IMR-90 (cell line): Measurements from ENCODE around the gene EIF5A. TPM values are rescaled to one million over a fixed set of nuclear protein-coding genes. Genes with fewer than 3 reads are reported as not detected.

Experiments
- ATAC-seq: fragments of 200-7000 bp; cut with Tn5 transposase; 2 replicates; pipeline ENCODE4 v1.9.1; 2020; ENCODE audit warnings: low read depth, mild to moderate bottlenecking, moderate library complexity
- BruUV-seq: library from RNA; stranded (reverse); fragments of 400-500 nt; replicated peaks from 2 replicates; lab custom pipeline; 2021; lab: Mats Ljungman, UMichigan
- CTCF ChIA-PET: fragments of 300-600 bp; formaldehyde crosslinking; extraction: SDS; loops from one replicate; lab custom pipeline; 2021; ENCODE audit warnings: antibody characterized with exemption; lab: Yijun Ruan, JAX
- POLR2A ChIA-PET: fragments of 300-600 bp; sonication (Branson Sonifier 250); formaldehyde crosslinking; loops from one replicate; lab custom pipeline; 2022; ENCODE audit warnings: antibody characterized with exemption; ENCODE audit not compliant: unreplicated experiment; lab: Charles Lee
- DNase-seq: peaks from one replicate; pipeline ENCODE4 v3.0.0; 2013
- H2AFZ ChIP-seq: replicated peaks from 2 replicates; pipeline ENCODE3; 2013; ENCODE audit warnings: low read length, mild to moderate bottlenecking; ENCODE audit not compliant: poor library complexity
- H2AK5ac ChIP-seq: 2 replicates; pipeline ENCODE4 v1.6.1; 2013; ENCODE audit warnings: low read depth, low read length, inconsistent platforms
- H2AK9ac ChIP-seq: replicated peaks from 2 replicates; pipeline ENCODE3; 2013; ENCODE audit warnings: mild to moderate bottlenecking, low read depth, low read length, moderate library complexity; ENCODE audit not compliant: poor library complexity
- H2BK120ac ChIP-seq: 2 replicates; pipeline ENCODE4 v1.6.1; 2013; ENCODE audit warnings: low read depth, low read length, inconsistent platforms
- H2BK15ac ChIP-seq: 3 replicates; pipeline ENCODE4 v1.6.1; 2013; ENCODE audit warnings: low read depth, low read length, inconsistent platforms
- H2BK20ac ChIP-seq: 2 replicates; pipeline ENCODE4 v1.6.1; 2013; ENCODE audit warnings: low read depth, mild to moderate bottlenecking, inconsistent platforms, low read length, moderate library complexity
- H2BK5ac ChIP-seq: 2 replicates; pipeline ENCODE4 v1.6.1; 2013; ENCODE audit warnings: mild to moderate bottlenecking, low read depth, low read length, inconsistent platforms; ENCODE audit not compliant: poor library complexity, severe bottlenecking
- H3K14ac ChIP-seq: replicated peaks from 2 replicates; pipeline ENCODE4 v1.6.1; 2013; ENCODE audit warnings: low read depth, low read length, inconsistent platforms
- H3K18ac ChIP-seq: 2 replicates; pipeline ENCODE4 v1.6.1; 2013; ENCODE audit warnings: low read depth, low read length, control low read depth
- H3K23ac ChIP-seq: 2 replicates; pipeline ENCODE4 v1.6.1; 2013; ENCODE audit warnings: low read depth, low read length, inconsistent platforms
- H3K27ac ChIP-seq: 2 replicates; pipeline ENCODE4 v1.5.1; 2013; ENCODE audit warnings: mild to moderate bottlenecking, control low read depth, low read length; ENCODE audit not compliant: insufficient read depth
- H3K27me3 ChIP-seq: 2 replicates; pipeline ENCODE4 v1.6.1; 2013; ENCODE audit warnings: low read length; ENCODE audit not compliant: control insufficient read depth, insufficient read depth
- H3K36me3 ChIP-seq: 2 replicates; pipeline ENCODE4 v1.6.1; 2013; ENCODE audit warnings: low read length, mixed read lengths; ENCODE audit not compliant: control insufficient read depth, insufficient read depth
- H3K4ac ChIP-seq: 2 replicates; pipeline ENCODE4 v1.6.1; 2013; ENCODE audit warnings: low read depth, low read length, inconsistent platforms
- H3K4me1 ChIP-seq: 2 replicates; pipeline ENCODE4 v1.6.1; 2013; ENCODE audit warnings: low read length, mixed read lengths; ENCODE audit not compliant: control insufficient read depth, insufficient read depth
- H3K4me2 ChIP-seq: 2 replicates; pipeline ENCODE4 v1.6.1; 2013; ENCODE audit warnings: low read depth, mild to moderate bottlenecking, control low read depth, low read length, moderate library complexity
- H3K4me3 ChIP-seq: 2 replicates; pipeline ENCODE4 v1.5.1; 2013; ENCODE audit warnings: low read depth, mild to moderate bottlenecking, control low read depth, low read length, moderate library complexity; ENCODE audit not compliant: insufficient read depth
- H3K56ac ChIP-seq: 2 replicates; pipeline ENCODE4 v1.6.1; 2013; ENCODE audit warnings: low read length, inconsistent platforms; ENCODE audit not compliant: insufficient read depth; ENCODE audit errors: extremely low read depth
- H3K79me1 ChIP-seq, 2 experiments: 2 replicates each; pipeline ENCODE4 v1.6.1; 2013; ENCODE audit warnings: low read length in 2 of 2, inconsistent platforms in 1 of 2, low read depth in 1 of 2
- H3K9ac ChIP-seq: 2 replicates; pipeline ENCODE4 v1.6.1; 2013; ENCODE audit warnings: low read depth, low read length, control low read depth
- H3K9me1 ChIP-seq: 2 replicates; pipeline ENCODE4 v1.6.1; 2013; ENCODE audit warnings: low read length, inconsistent platforms; ENCODE audit not compliant: insufficient read depth
- H3K9me3 ChIP-seq: 2 replicates; pipeline ENCODE4 v1.6.1; 2013; ENCODE audit warnings: low read length; ENCODE audit not compliant: control insufficient read depth, insufficient read depth
- H4K20me1 ChIP-seq: 2 replicates; pipeline ENCODE4 v1.6.1; 2013; ENCODE audit warnings: low read length, inconsistent platforms; ENCODE audit not compliant: insufficient read depth
- H4K5ac ChIP-seq: 2 replicates; pipeline ENCODE4 v1.6.1; 2013; ENCODE audit warnings: mild to moderate bottlenecking, low read depth, low read length, control low read depth
- H4K8ac ChIP-seq, 2 experiments: 2 replicates each; pipeline ENCODE4 v1.6.1; 2013; ENCODE audit warnings: low read depth in 2 of 2, low read length in 2 of 2, control low read depth in 1 of 2, inconsistent platforms in 1 of 2
- H4K91ac ChIP-seq: 2 replicates; pipeline ENCODE4 v1.6.1; 2013; ENCODE audit warnings: low read depth, low read length, inconsistent platforms; ENCODE audit not compliant: insufficient read depth
- FOS ChIP-seq: fragments of 150-350 bp; IDR thresholded peaks from 2 replicates; pipeline ENCODE4 v1.6.1; 2016; ENCODE audit warnings: low read depth, low read length
- WGBS, 2 experiments: methylation state at CpG; one replicate each; pipeline versions ENCODE4 v1.1.5 to v1.1.7; 2013; ENCODE audit warnings: missing lambda C conversion rate in 2 of 2; ENCODE audit not compliant: insufficient read length in 1 of 2; ENCODE audit errors: extremely low coverage in 2 of 2; 5-methylcytosine and 5-hydroxymethylcytosine counted together
- dilution Hi-C: fragments of 300-500 bp; cut with HindIII; formaldehyde crosslinking; loops from one replicate; pipeline ENCODE4 v1.14.3; 2018; ENCODE audit warnings: low sequenced_read_pairs; ENCODE audit not compliant: unreplicated experiment
- in situ Hi-C: fragments of 300-500 bp; cut with MboI; formaldehyde crosslinking; loops from 3 replicates; pipeline ENCODE4 v1.14.3; 2019; ENCODE audit warnings: low sequenced_read_pairs, inconsistent platforms, mixed read lengths
- intact Hi-C: fragments of 100-400 bp; cut with micrococcal nuclease; formaldehyde crosslinking; loops from 2 replicates; pipeline ENCODE4 v1.10.0; 2022
- polyA plus RNA-seq, 3 experiments: library from polyadenylated mRNA; depleted of rRNA; stranded (reverse); fragments of >200 nt; gene quantifications; 2 replicates each; pipeline ENCODE4 v1.2.3, GENCODE V29; 2012; ENCODE audit warnings: low replicate concordance in 1 of 3
- total RNA-seq: library from RNA; depleted of rRNA; stranded (reverse); fragments of >200 nt; gene quantifications from 2 replicates; pipeline ENCODE4 v1.2.3, GENCODE V29; 2012

EIF5A gene
- total and polyA plus RNA-seq, 2 of the 4 experiments (the other 2 are of a cell fraction), result 782 to 883 TPM

DNA sequence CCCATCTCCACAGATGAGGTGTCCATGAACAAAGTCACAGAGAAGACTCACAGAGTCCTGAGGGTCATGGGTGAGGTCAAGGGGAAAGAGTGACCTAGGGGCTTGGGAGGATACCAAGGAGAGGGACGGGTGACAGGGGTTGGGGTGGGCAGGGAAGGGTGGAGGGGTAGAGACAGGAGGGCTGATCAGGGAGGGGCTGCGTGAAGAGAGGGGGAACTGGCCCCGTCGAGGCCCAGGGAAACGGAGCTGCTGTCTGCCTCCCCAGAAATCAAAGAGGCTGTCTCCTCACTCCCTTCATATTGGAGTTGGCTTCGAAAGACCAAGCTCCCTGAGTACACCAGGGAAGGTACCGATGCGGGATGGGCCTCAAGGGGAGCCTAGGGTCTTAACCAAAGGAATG lies 48.1 kb downstream of the EIF5A start:
- peaks cover 18% of the 10 kb centered on the region for H4K20me1 ChIP-seq
- intact Hi-C loops, result no loop called here
- peak overlapping the region; percentile 91 for H2AK9ac ChIP-seq
- ChIA-PET CTCF (interaction anchor here (0.6 to 4.1 kb wide), 6 partner anchors 16 to 205 kb away, joined by 3 to 19 read pairs (median 4); partner anchors contain the start of gene SENP3), POLR2A (no interaction called here)
- BruUV-seq, result no TSS peak
- H3K27me3 ChIP-seq, result no peaks in the 10 kb centered on the region
- H4K5ac ChIP-seq, result 0 out of 2 replicates have a peak overlapping the region, but pooled peaks have one; percentile 26
- peaks cover 21% of the 10 kb centered on the region for H3K9me1 ChIP-seq
- H3K9me3 ChIP-seq, result no peaks in the 10 kb centered on the region
- H2AK5ac ChIP-seq, result peak overlapping the region; percentile 53; the same call in 1 of the 2 replicates
- peaks cover 20 to 46% of the 10 kb centered on the region in 2 experiments; a peak in 3 of 4 replicates for H3K79me1 ChIP-seq
- dilution Hi-C loops, result no loop called here
- no peak for ATAC-seq
- no peak overlapping the region for H3K18ac ChIP-seq
- H3K4ac ChIP-seq, result peak overlapping the region; percentile 55
- H4K91ac ChIP-seq, result peak overlapping the region; percentile 60; the same call in 1 of the 2 replicates
- H2AFZ ChIP-seq, result peak overlapping the region; percentile 83
- H3K14ac ChIP-seq, result peak overlapping the region; percentile 42; the same call in 1 of the 2 replicates
- WGBS, 2 experiments, result 86% methylated on average over 1 of the region's 8 CpGs; no CpG with 5 or more reads in 1 of the 2 experiments
- no peak for TF ChIP-seq FOS
- H2BK120ac ChIP-seq, result no peak overlapping the region
- H3K27ac ChIP-seq, result 0 out of 2 replicates have a peak overlapping the region, but pooled peaks have one; percentile 6
- DNase-seq, result no peak
- no peak overlapping the region for H3K56ac ChIP-seq
- peaks cover 32% of the 10 kb centered on the region for H3K4me1 ChIP-seq
- H3K4me2 ChIP-seq, result no peak overlapping the region
- H2BK5ac ChIP-seq, result peak overlapping the region; percentile 30
- H3K36me3 ChIP-seq, result no peaks in the 10 kb centered on the region
- peak overlapping the region; percentile 21; the same call in 1 of the 3 replicates for H2BK15ac ChIP-seq
- H2BK20ac ChIP-seq, result no peak overlapping the region
- H4K8ac ChIP-seq, result peak overlapping the region in 1 of 2 experiments; percentile 29; a peak in 1 of 4 replicates
- no peak overlapping the region for H3K4me3 ChIP-seq
- H3K9ac ChIP-seq, result no peak overlapping the region; the same call in 1 of the 2 replicates
- in situ Hi-C loops, result loop anchor here (5.0 to 10.0 kb wide), 2 partner anchors 37 to 199 kb away; partner anchors contain the start of genes PLSCR3 and TNFSF13
- H3K23ac ChIP-seq, result no peak overlapping the region
